SU-DHL-6 (cell line): ENCODE results near the gene NTM.

ENCODE experiments used
- H2AFZ ChIP-seq: fragments of 200-600 bp; sonication (generic); 2 replicates; pipeline ENCODE4 v1.6.1; 2014; ENCODE audit warnings: low read depth, mild to moderate bottlenecking, moderate library complexity, mixed read lengths, antibody characterized with exemption, low read length; ENCODE audit not compliant: severe bottlenecking
- H3F3A ChIP-seq: fragments of 200-600 bp; shearing (Covaris generic); 2 replicates; pipeline ENCODE4 v1.6.0; 2016; ENCODE audit warnings: antibody characterized with exemption, mild to moderate bottlenecking; ENCODE audit not compliant: insufficient read depth
- H3K27ac ChIP-seq: fragments of 200-600 bp; sonication (generic); 2 replicates; pipeline ENCODE4 v1.5.1; 2016; ENCODE audit warnings: low read depth, mild to moderate bottlenecking, low read length, moderate library complexity, mixed read lengths
- H3K27me3 ChIP-seq: fragments of 200-600 bp; sonication (generic), shearing (Covaris generic); 2 replicates; pipeline ENCODE4 v1.6.0; 2014; ENCODE audit warnings: mild to moderate bottlenecking, low read length
- H3K36me3 ChIP-seq: fragments of 200-600 bp; sonication (generic); 2 replicates; pipeline ENCODE4 v1.6.1; 2014; ENCODE audit warnings: mild to moderate bottlenecking, low read length, mixed read lengths
- H3K4me2 ChIP-seq: fragments of 300-600, 200-600 bp; shearing (Covaris generic), sonication (generic); 2 replicates; pipeline ENCODE4 v1.6.0; 2014; ENCODE audit warnings: low read length, low read depth, mild to moderate bottlenecking; ENCODE audit not compliant: poor library complexity, severe bottlenecking
- H3K4me3 ChIP-seq: fragments of 200-600 bp; sonication (generic); 2 replicates; pipeline ENCODE4 v1.5.1; 2014; ENCODE audit warnings: antibody characterized with exemption, low read length, mild to moderate bottlenecking, mixed read lengths; ENCODE audit not compliant: insufficient read depth, poor library complexity, severe bottlenecking
- H3K79me2 ChIP-seq: fragments of 200-600 bp; sonication (generic); 2 replicates; pipeline ENCODE4 v1.6.1; 2014; ENCODE audit warnings: mild to moderate bottlenecking, low read length, moderate library complexity; ENCODE audit not compliant: insufficient read depth
- H3K9ac ChIP-seq: fragments of 200-600 bp; sonication (generic); 2 replicates; pipeline ENCODE4 v1.7.0; 2014; ENCODE audit warnings: mild to moderate bottlenecking, low read length
- H3K9me2 ChIP-seq: fragments of 200-600 bp; sonication (generic); replicated peaks from 2 replicates; pipeline ENCODE4 v1.6.1; 2014; ENCODE audit warnings: low read length; ENCODE audit not compliant: insufficient read depth
- H3K9me3 ChIP-seq: fragments of 200-600 bp; sonication (generic); 2 replicates; pipeline ENCODE4 v1.6.1; 2014; ENCODE audit warnings: low read length, mixed read lengths; ENCODE audit not compliant: insufficient read depth
- H4K20me1 ChIP-seq: fragments of 200-600 bp; sonication (generic); 2 replicates; pipeline ENCODE4 v1.6.1; 2014; ENCODE audit warnings: low read depth, mild to moderate bottlenecking, antibody characterized with exemption, low read length, moderate library complexity, mixed read lengths
- CTCF ChIP-seq: fragments of 200-600 bp; sonication (generic); IDR thresholded peaks from one replicate; pipeline ENCODE4 v1.5.1; 2017; ENCODE audit warnings: antibody characterized with exemption, mild to moderate bottlenecking, low read length, moderate library complexity; ENCODE audit not compliant: insufficient read depth, poor library complexity, severe bottlenecking
- EZH2phosphoT487 ChIP-seq: fragments of 200-600 bp; sonication (generic), shearing (Covaris generic); conservative IDR thresholded peaks from 2 replicates; pipeline ENCODE4 v1.6.1; 2018; ENCODE audit warnings: mild to moderate bottlenecking, antibody characterized with exemption, low read length, moderate library complexity, mixed read lengths

Gene NTM

DNA sequence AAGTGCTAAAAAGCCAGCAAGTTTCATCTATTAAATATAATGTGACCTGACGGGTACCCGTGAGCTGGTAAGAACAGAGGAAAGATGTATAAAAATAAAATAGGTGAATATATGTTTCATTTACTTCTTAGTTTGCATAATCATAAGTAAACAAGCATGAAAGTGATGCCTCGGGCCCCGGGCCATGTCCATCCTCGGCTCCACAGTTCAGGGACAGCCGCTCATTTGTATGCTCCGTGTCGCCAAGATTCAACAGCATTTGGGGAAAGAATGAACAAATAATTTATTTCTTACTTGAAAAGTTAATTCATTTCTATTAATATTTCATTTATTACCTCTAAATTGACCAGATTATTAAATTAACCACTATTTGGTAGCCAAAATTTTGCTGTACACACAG, 251.8 kb downstream of the NTM start:
- TF ChIP-seq CTCF (no peak), EZH2phosphoT487 (no peak)
- H3K79me2 ChIP-seq = no peaks in the 10 kb centered on the region
- H2AFZ ChIP-seq = no peak overlapping the region
- no peaks in the 10 kb centered on the region for H3F3A ChIP-seq
- H3K9me2 ChIP-seq = no peaks in the 10 kb centered on the region
- no peaks in the 10 kb centered on the region for H3K27me3 ChIP-seq
- H4K20me1 ChIP-seq = no peaks in the 10 kb centered on the region
- H3K27ac ChIP-seq = no peak overlapping the region
- no peaks in the 10 kb centered on the region for H3K9me3 ChIP-seq
- no peak overlapping the region for H3K4me2 ChIP-seq
- no peak overlapping the region for H3K9ac ChIP-seq
- H3K36me3 ChIP-seq = no peaks in the 10 kb centered on the region
- no peak overlapping the region for H3K4me3 ChIP-seq

DNA sequence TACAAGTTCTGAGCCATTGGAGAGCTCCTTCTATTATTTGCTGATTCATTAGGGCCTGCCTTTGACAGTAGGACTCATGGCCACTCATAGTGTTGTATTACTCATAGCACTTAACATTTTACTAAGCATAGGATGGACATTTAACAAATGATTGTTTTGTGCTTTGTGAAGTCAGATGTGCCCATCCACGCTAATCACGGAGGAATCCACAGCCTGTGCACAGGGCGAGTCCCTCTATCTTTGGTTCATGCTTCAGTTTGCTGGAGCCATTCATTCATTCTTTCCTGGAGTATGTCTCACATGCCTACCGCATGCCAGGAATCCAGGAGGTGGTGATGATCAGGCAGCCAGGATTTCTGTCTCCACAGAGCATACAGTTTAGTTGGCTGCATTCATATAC, 254.1 kb downstream of the NTM start:
- H3K4me3 ChIP-seq = no peak overlapping the region
- TF ChIP-seq EZH2phosphoT487 (no peak), CTCF (no peak)
- H3K79me2 ChIP-seq = no peaks in the 10 kb centered on the region
- no peak overlapping the region for H3K4me2 ChIP-seq
- no peaks in the 10 kb centered on the region for H3K9me2 ChIP-seq
- no peak overlapping the region for H3K9ac ChIP-seq
- H4K20me1 ChIP-seq = no peaks in the 10 kb centered on the region
- no peaks in the 10 kb centered on the region for H3K36me3 ChIP-seq
- no peak overlapping the region for H3K27ac ChIP-seq
- no peaks in the 10 kb centered on the region for H3F3A ChIP-seq
- no peak overlapping the region for H2AFZ ChIP-seq
- H3K27me3 ChIP-seq = no peaks in the 10 kb centered on the region
- no peaks in the 10 kb centered on the region for H3K9me3 ChIP-seq

GRCh38 chr11:131626788-131627187, 256.4 kb downstream of the NTM start:
- Histone ChIP-seq H3K9ac (no peak overlapping the region), H3K27me3 (no peaks in the 10 kb centered on the region), H3K27ac (no peak overlapping the region), H3K4me3 (no peak overlapping the region), H4K20me1 (no peaks in the 10 kb centered on the region), H2AFZ (no peak overlapping the region), H3F3A (no peaks in the 10 kb centered on the region), H3K4me2 (no peak overlapping the region), H3K9me3 (no peaks in the 10 kb centered on the region), H3K9me2 (no peaks in the 10 kb centered on the region), H3K79me2 (no peaks in the 10 kb centered on the region), H3K36me3 (no peaks in the 10 kb centered on the region)
- TF ChIP-seq CTCF (no peak), EZH2phosphoT487 (no peak)

GRCh38 chr11:131628739-131629138, 258.3 kb downstream of the NTM start:
- Histone ChIP-seq H4K20me1 (no peaks in the 10 kb centered on the region), H2AFZ (no peak overlapping the region), H3K9me2 (no peaks in the 10 kb centered on the region), H3K9ac (no peak overlapping the region), H3K27me3 (no peaks in the 10 kb centered on the region), H3K9me3 (no peaks in the 10 kb centered on the region), H3F3A (no peaks in the 10 kb centered on the region), H3K4me2 (no peak overlapping the region), H3K27ac (no peak overlapping the region), H3K36me3 (no peaks in the 10 kb centered on the region), H3K79me2 (no peaks in the 10 kb centered on the region), H3K4me3 (no peak overlapping the region)
- no peak for TF ChIP-seq EZH2phosphoT487
